T-cell (primary cell): ENCODE results near the gene CAPN9. TPM values are rescaled to one million over a fixed set of nuclear protein-coding genes. Genes with fewer than 3 reads are reported as not detected.

Source experiments
- ATAC-seq, 4 experiments: fragments of 200-7000 bp in 3 of 4; fragments of 150-1000 bp in 1 of 4; cut with Tn5 transposase; replicated peaks in 1 of 4; 1 replicate in 3 of 4; 2 replicates in 1 of 4; pipeline ENCODE4 v1.10.0; 2021; ENCODE audit warnings: moderate library complexity in 3 of 4, mild to moderate bottlenecking in 2 of 4, moderate number of reproducible peaks in 1 of 4
- CTCF ChIA-PET, 2 donors: fragments of 300-600 bp; sonication (Branson Sonifier 250); formaldehyde crosslinking; loops; one replicate each; lab custom pipeline; 2022; ENCODE audit warnings: antibody characterized with exemption in 2 of 2; lab: Charles Lee
- POLR2A ChIA-PET, 2 donors: fragments of 300-600 bp; sonication (Branson Sonifier 250); formaldehyde crosslinking; loops; one replicate each; lab custom pipeline; 2022; ENCODE audit warnings: antibody characterized with exemption in 2 of 2; lab: Charles Lee
- DNase-seq, 35 experiments: peaks; one replicate each; pipeline versions ENCODE4 v3.0.0 to v3.0.0-alpha.2; 2013 to 2023
- H3K27ac ChIP-seq: one replicate; pipeline ENCODE4 v1.5.1; 2013; ENCODE audit warnings: low read length
- H3K27me3 ChIP-seq, 2 experiments: replicated peaks in 1 of 2; 1 replicate in 1 of 2; 2 replicates in 1 of 2; pipeline versions ENCODE4 v1.6.1 to v1.7.0; 2013; ENCODE audit warnings: low read length in 1 of 2, mixed read lengths in 1 of 2; ENCODE audit not compliant: control insufficient read depth in 2 of 2, insufficient read depth in 2 of 2; ENCODE audit errors: extremely low read depth in 1 of 2
- H3K36me3 ChIP-seq, 2 donors: 1 replicate in 1 of 2; 2 replicates in 1 of 2; pipeline versions ENCODE4 v1.6.1 to v1.7.0; 2013; ENCODE audit warnings: low read length in 1 of 2; ENCODE audit not compliant: control insufficient read depth in 2 of 2, insufficient read depth in 1 of 2; ENCODE audit errors: extremely low read depth in 1 of 2
- H3K4me1 ChIP-seq, 2 experiments: 1 replicate in 1 of 2; 2 replicates in 1 of 2; pipeline versions ENCODE4 v1.6.1 to v1.7.0; 2013; ENCODE audit warnings: low read length in 2 of 2, mixed read lengths in 1 of 2; ENCODE audit not compliant: insufficient read depth in 2 of 2, control insufficient read depth in 1 of 2; ENCODE audit errors: extremely low read depth in 1 of 2
- H3K4me3 ChIP-seq, 2 donors: 1 replicate in 1 of 2; 2 replicates in 1 of 2; pipeline versions ENCODE4 v1.5.1 to v1.7.0; 2013; ENCODE audit warnings: mild to moderate bottlenecking in 2 of 2, low read length in 1 of 2, moderate library complexity in 1 of 2; ENCODE audit not compliant: control insufficient read depth in 1 of 2; ENCODE audit errors: extremely low read depth in 1 of 2
- H3K9me3 ChIP-seq: 2 replicates; pipeline ENCODE4 v1.7.0; 2013
- H3K27ac Mint-ChIP-seq, 2 donors: one replicate each; pipeline ENCODE4 v1.8.0; 2020 to 2021; ENCODE audit warnings: mild to moderate bottlenecking in 2 of 2, mixed read lengths in 2 of 2
- H3K27me3 Mint-ChIP-seq, 2 donors: one replicate each; pipeline ENCODE4 v1.8.0; 2021 to 2022; ENCODE audit warnings: mixed read lengths in 2 of 2
- H3K36me3 Mint-ChIP-seq: one replicate; pipeline ENCODE4 v1.8.0; 2021; ENCODE audit warnings: mixed read lengths
- H3K4me1 Mint-ChIP-seq, 3 donors: one replicate each; pipeline ENCODE4 v1.8.0; 2020 to 2022; ENCODE audit warnings: mixed read lengths in 3 of 3, mild to moderate bottlenecking in 1 of 3
- H3K4me3 Mint-ChIP-seq, 3 donors: one replicate each; pipeline ENCODE4 v1.8.0; 2020 to 2022; ENCODE audit warnings: mild to moderate bottlenecking in 3 of 3, mixed read lengths in 3 of 3, moderate library complexity in 3 of 3
- H3K9me3 Mint-ChIP-seq, 3 donors: one replicate each; pipeline ENCODE4 v1.8.0; 2020 to 2022; ENCODE audit warnings: mixed read lengths in 3 of 3
- WGBS: methylation state at CpG from one replicate; pipeline ENCODE4 v1.1.5; 2013; ENCODE audit warnings: missing lambda C conversion rate; ENCODE audit not compliant: insufficient coverage; 5-methylcytosine and 5-hydroxymethylcytosine counted together
- total RNA-seq, 35 experiments: library from RNA in 6 of 35; stranded (reverse) in 6 of 35; fragments of 120-200 nt in 1 of 35; gene quantifications; one replicate each; pipeline versions ENCODE4 v1.2.1 to v1.2.4 and lab custom pipeline; 2013 to 2026

Gene CAPN9
- total RNA-seq, 5 donors from 2014 or later (not counting 1 experiment from before 2014, with no cell fraction given): not detected

DNA sequence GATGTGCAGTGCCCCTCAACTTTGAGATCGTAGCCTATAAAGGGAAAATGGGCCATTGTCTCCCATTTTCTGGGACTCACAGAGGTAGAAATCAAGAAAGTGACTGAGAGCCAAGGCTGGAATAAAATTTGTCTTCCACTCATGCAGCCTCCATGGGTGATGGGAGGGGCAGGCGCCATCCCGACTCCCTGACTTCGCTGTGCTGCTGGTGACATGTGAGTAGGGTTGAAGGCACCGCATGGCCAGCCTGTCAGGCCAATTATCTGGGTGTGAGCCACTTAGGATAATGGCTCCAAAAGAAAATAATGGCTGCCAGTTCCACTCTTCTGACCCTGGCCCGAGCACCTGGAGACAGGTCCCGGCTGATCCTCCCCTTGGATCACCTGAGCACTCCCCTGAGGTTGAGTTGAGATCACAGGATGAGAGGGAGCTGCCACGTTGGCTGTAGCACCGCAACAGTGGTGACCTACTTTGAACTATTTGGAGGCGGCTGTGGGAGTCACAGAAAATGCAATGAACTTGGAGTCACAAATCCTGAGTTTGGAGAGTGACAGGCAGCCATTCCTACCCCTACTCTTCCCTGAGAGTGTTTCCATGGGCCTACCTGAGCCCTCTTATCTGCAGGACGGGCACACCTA is 26.3 kb downstream of the CAPN9 start:
- H3K9me3 Mint-ChIP-seq: peaks cover 0 to 3% (median 3%) of the 10 kb centered on the region in 3 donors
- Histone ChIP-seq H3K36me3 (no peaks in the 10 kb centered on the region), H3K9me3 (no peaks in the 10 kb centered on the region), H3K27ac (no peak overlapping the region), H3K27me3 (peaks cover 0 to 10% of the 10 kb centered on the region in 2 experiments), H3K4me1 (no peaks in the 10 kb centered on the region), H3K4me3 (no peak overlapping the region)
- 82% methylated on average over 11 of the region's 11 CpGs for WGBS
- no peaks in the 10 kb centered on the region for H3K36me3 Mint-ChIP-seq
- CTCF ChIA-PET: no interaction called here
- POLR2A ChIA-PET: no interaction called here
- H3K4me3 Mint-ChIP-seq: no peak overlapping the region
- DNase-seq (no peak), ATAC-seq (no peak)
- H3K4me1 Mint-ChIP-seq: no peaks in the 10 kb centered on the region
- H3K27ac Mint-ChIP-seq: no peak overlapping the region
- H3K27me3 Mint-ChIP-seq: peaks cover 13 to 14% of the 10 kb centered on the region in 2 donors

DNA sequence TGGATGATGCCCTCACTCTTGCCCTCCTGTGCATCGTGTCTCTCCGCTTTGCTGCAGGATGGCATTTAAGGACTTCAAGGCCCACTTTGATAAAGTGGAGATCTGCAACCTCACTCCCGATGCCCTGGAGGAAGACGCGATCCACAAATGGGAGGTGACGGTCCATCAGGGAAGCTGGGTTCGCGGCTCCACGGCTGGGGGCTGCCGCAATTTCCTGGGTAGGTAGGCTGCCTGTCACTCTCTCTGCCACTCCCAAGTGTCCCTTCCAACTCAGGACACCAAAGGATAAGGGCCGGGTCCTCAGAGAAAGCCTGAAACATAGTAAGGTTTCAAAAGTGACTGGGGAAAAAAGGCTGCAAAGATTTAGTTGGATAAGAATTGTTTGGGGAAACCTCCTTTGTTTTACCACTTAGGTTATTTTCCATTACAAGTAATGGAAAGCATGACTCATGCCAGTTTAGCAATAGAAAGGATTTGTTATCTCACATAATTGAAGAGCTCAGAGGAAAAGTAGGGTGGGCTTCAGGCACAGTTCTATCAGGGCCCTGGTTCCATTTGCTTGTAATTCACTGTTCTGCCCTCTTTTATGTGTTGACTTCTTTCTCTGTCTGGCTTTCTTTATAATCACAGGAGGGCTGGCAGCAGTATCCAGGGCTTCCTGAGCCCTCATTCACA is 31.9 kb downstream of the CAPN9 start:
- POLR2A ChIA-PET: no interaction called here
- Histone ChIP-seq H3K9me3 (no peaks in the 10 kb centered on the region), H3K27me3 (peaks cover 0 to 7% of the 10 kb centered on the region in 2 experiments), H3K27ac (no peak overlapping the region), H3K4me3 (no peak overlapping the region), H3K4me1 (no peaks in the 10 kb centered on the region), H3K36me3 (no peaks in the 10 kb centered on the region)
- CTCF ChIA-PET: no interaction called here
- Mint-ChIP-seq H3K36me3 (no peaks in the 10 kb centered on the region), H3K27ac (no peak overlapping the region), H3K27me3 (peaks cover 8 to 10% of the 10 kb centered on the region in 2 donors), H3K4me1 (no peaks in the 10 kb centered on the region), H3K4me3 (no peak overlapping the region), H3K9me3 (peaks cover 0 to 5% (median 0%) of the 10 kb centered on the region in 3 donors)
- ATAC-seq (no peak), DNase-seq (no peak)
- WGBS: 100% methylated on average over 3 of the region's 11 CpGs

DNA sequence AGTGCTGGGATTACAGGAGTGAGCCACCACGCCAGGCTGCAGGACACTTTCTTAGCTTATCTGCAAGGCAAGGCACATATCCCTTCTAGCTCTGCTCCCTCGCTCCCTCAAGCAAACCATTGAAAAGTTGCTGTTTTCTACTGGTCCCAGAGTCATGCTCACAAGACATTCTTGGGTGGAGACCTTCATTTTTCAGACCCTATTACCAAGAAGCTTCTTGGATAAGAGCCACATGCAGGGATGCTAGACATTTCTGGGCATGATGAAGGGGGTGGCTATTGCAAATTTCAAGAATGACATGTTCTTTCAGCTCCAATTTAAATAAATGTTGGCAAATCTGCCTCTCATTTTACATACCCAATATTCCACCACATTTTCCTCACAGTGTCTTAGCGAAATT is 33.9 kb downstream of the CAPN9 start:
- H3K36me3 Mint-ChIP-seq: no peaks in the 10 kb centered on the region
- no peak overlapping the region for H3K4me3 ChIP-seq
- no peaks in the 10 kb centered on the region for H3K36me3 ChIP-seq
- DNase-seq (no peak), ATAC-seq (no peak)
- H3K9me3 ChIP-seq: no peaks in the 10 kb centered on the region
- H3K27me3 Mint-ChIP-seq: peaks cover 6 to 10% of the 10 kb centered on the region in 2 donors
- H3K27ac ChIP-seq: no peak overlapping the region
- peaks cover 4 to 7% of the 10 kb centered on the region in 2 experiments for H3K27me3 ChIP-seq
- H3K4me3 Mint-ChIP-seq: no peak overlapping the region
- 80% methylated on average over 1 of the region's 3 CpGs for WGBS
- H3K27ac Mint-ChIP-seq: no peak overlapping the region
- CTCF ChIA-PET: no interaction called here
- peaks cover 0 to 5% (median 0%) of the 10 kb centered on the region in 3 donors for H3K9me3 Mint-ChIP-seq
- no peaks in the 10 kb centered on the region for H3K4me1 ChIP-seq
- POLR2A ChIA-PET: no interaction called here
- no peaks in the 10 kb centered on the region for H3K4me1 Mint-ChIP-seq

DNA sequence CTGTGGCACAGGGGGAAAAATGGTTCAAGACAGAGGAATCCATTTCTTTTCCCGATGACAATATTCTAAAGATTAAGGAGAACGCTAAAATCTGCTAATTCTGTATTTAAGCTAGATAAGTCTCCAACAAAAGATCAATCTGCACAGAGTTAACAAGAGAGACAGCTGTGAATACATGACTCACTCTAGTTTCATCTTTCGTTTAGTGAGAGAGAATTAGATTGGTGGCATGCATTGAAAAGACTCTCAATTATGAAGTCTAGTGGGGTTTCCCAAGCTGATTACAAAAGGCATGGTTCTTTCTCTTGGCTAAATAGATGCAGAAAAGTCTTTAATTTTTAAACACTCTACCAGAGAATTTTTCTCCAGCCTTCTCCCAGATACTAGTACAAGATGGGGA is 34.4 kb downstream of the CAPN9 start:
- no peak for DNase-seq
- ChIA-PET POLR2A (no interaction called here), CTCF (no interaction called here)
- no peaks in the 10 kb centered on the region for H3K9me3 ChIP-seq
- H3K4me3 ChIP-seq: no peak overlapping the region
- Mint-ChIP-seq H3K27ac (no peak overlapping the region), H3K9me3 (peaks cover 0 to 5% (median 0%) of the 10 kb centered on the region in 3 donors), H3K4me3 (no peak overlapping the region), H3K36me3 (no peaks in the 10 kb centered on the region), H3K27me3 (peaks cover 2 to 7% of the 10 kb centered on the region in 2 donors), H3K4me1 (no peaks in the 10 kb centered on the region)
- H3K36me3 ChIP-seq: no peaks in the 10 kb centered on the region
- no peak overlapping the region for H3K27ac ChIP-seq
- no peaks in the 10 kb centered on the region for H3K4me1 ChIP-seq
- ATAC-seq: no peak
- H3K27me3 ChIP-seq: peaks cover 4 to 7% of the 10 kb centered on the region in 2 experiments
- WGBS: no CpG with 5 or more reads among the region's 3 CpGs

DNA sequence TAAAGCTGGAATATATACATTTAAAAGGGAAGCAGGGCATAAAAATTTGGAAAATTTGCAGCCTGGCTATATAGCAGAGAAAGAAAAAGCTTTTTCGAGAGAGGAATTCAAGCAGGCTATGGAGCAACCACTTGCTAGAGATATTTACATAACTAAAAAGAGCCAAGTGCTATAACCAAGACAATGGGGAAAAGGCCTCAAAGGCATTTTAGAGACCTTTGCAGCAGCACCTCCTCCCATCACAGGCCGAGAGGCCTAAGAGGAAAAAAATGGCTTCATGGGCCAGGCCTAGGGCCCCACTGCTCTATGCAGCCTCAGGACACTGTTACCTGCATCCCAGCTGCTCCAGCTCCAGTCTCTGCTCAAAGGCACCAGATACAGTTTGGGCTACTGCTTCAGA is 37.0 kb downstream of the CAPN9 start:
- Histone ChIP-seq H3K36me3 (no peaks in the 10 kb centered on the region), H3K4me3 (no peak overlapping the region), H3K9me3 (no peaks in the 10 kb centered on the region), H3K4me1 (no peaks in the 10 kb centered on the region), H3K27me3 (peaks cover 6 to 10% of the 10 kb centered on the region in 2 experiments), H3K27ac (no peak overlapping the region)
- 65% methylated on average over 2 of the region's 2 CpGs for WGBS
- no peaks in the 10 kb centered on the region for H3K4me1 Mint-ChIP-seq
- H3K4me3 Mint-ChIP-seq: no peak overlapping the region
- peaks cover 0 to 5% (median 0%) of the 10 kb centered on the region in 3 donors for H3K9me3 Mint-ChIP-seq
- peaks cover 0 to 10% of the 10 kb centered on the region in 2 donors for H3K27me3 Mint-ChIP-seq
- no peak overlapping the region for H3K27ac Mint-ChIP-seq
- ATAC-seq (no peak), DNase-seq (no peak)
- ChIA-PET CTCF (no interaction called here), POLR2A (no interaction called here)
- H3K36me3 Mint-ChIP-seq: no peaks in the 10 kb centered on the region

DNA sequence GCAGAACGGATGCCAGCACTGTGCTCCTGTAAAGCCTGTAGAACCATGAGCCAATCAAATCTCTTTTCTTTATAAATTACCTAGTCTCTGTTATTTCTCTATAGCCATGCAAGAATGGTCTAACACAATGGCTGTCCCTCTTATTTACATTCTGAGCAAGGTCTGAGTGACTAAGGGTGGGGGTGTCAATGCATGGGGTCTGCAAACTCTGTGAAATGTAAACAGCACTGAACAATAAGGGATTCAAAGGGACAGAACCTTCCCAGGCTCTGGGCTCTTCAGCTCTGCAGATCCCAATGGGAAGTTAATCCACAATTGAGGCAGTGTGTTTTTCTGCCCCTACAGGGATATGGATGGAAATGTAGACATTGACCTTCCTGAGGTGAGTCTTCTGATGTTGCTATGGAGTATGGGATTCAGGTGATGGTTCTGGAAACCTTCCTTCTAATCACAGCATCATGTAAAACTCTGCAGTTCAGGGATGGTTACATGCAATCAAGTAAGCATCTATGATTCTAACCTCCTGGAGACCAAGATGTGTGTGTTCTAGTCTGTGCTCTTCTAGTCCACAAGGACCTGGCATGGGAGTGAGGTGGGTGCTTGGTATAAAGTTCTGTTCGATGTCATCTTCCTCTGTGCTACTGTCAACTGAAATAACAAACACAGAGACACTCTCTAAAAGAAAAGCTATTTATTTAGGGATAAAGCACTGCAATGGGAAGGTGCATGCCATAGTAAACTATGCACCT is 38.6 kb downstream of the CAPN9 start:
- no peak overlapping the region for H3K4me3 Mint-ChIP-seq
- DNase-seq (no peak), ATAC-seq (no peak)
- Histone ChIP-seq H3K27ac (no peak overlapping the region), H3K9me3 (no peaks in the 10 kb centered on the region), H3K4me1 (no peaks in the 10 kb centered on the region), H3K27me3 (peaks cover 6 to 7% of the 10 kb centered on the region in 2 experiments), H3K4me3 (no peak overlapping the region), H3K36me3 (no peaks in the 10 kb centered on the region)
- ChIA-PET POLR2A (interaction anchor here in 1 of 2 donors (0.6 kb wide), 1 partner anchor 92 kb away, joined by 3 read pairs; no protein-coding TSS in a partner anchor), CTCF (no interaction called here)
- H3K27me3 Mint-ChIP-seq: peaks cover 0 to 5% of the 10 kb centered on the region in 2 donors
- H3K27ac Mint-ChIP-seq: no peak overlapping the region
- no peaks in the 10 kb centered on the region for H3K4me1 Mint-ChIP-seq
- H3K36me3 Mint-ChIP-seq: no peaks in the 10 kb centered on the region
- no CpG with 5 or more reads among the region's 2 CpGs for WGBS
- H3K9me3 Mint-ChIP-seq: peaks cover 0 to 5% (median 0%) of the 10 kb centered on the region in 3 donors
